H9 (cell line): ENCODE results near the gene TRIM44. TPM values are rescaled to one million over a fixed set of nuclear protein-coding genes. Genes with fewer than 3 reads are reported as not detected.
A peak's percentile ranks its signal among the peaks of the same experiment; 100 is the strongest.

Source experiments
- DNase-seq: peaks from one replicate; pipeline ENCODE4 v3.0.0-alpha.2; 2017
- H2AFZ ChIP-seq: one replicate; pipeline ENCODE4 v1.6.1; 2013; ENCODE audit warnings: mild to moderate bottlenecking, low read length, control low read depth, moderate library complexity
- H2AK5ac ChIP-seq: 2 replicates; pipeline ENCODE4 v1.6.1; 2013; ENCODE audit warnings: low read length, control low read depth, mixed read lengths; ENCODE audit not compliant: insufficient read length
- H2BK120ac ChIP-seq: one replicate; pipeline ENCODE4 v1.6.1; 2013; ENCODE audit warnings: low read depth, mild to moderate bottlenecking, low read length, control low read depth, inconsistent platforms; ENCODE audit not compliant: poor library complexity, severe bottlenecking
- H2BK12ac ChIP-seq: 2 replicates; pipeline ENCODE4 v1.6.1; 2013; ENCODE audit warnings: low read length, control low read depth, mixed read lengths, low read depth; ENCODE audit not compliant: insufficient read length
- H2BK15ac ChIP-seq: 2 replicates; pipeline ENCODE4 v1.6.1; 2013; ENCODE audit warnings: low read depth, low read length, control low read depth
- H2BK20ac ChIP-seq: one replicate; pipeline ENCODE4 v1.6.1; 2013; ENCODE audit warnings: low read depth, mild to moderate bottlenecking, low read length, control low read depth, inconsistent platforms; ENCODE audit not compliant: poor library complexity, severe bottlenecking
- H2BK5ac ChIP-seq: 2 replicates; pipeline ENCODE4 v1.6.1; 2013; ENCODE audit warnings: low read length, control low read depth, mixed read lengths; ENCODE audit not compliant: insufficient read length
- H3K14ac ChIP-seq: 2 replicates; pipeline ENCODE4 v1.6.1; 2013; ENCODE audit warnings: low read length, control low read depth; ENCODE audit not compliant: insufficient read depth
- H3K18ac ChIP-seq: 2 replicates; pipeline ENCODE4 v1.6.1; 2013; ENCODE audit warnings: low read depth, mild to moderate bottlenecking, mixed read lengths, low read length, control low read depth; ENCODE audit not compliant: insufficient read length
- H3K23ac ChIP-seq: 2 replicates; pipeline ENCODE4 v1.6.1; 2013; ENCODE audit warnings: low read length, control low read depth, mixed read lengths, low read depth; ENCODE audit not compliant: insufficient read length
- H3K23me2 ChIP-seq: 2 replicates; pipeline ENCODE4 v1.6.1; 2013; ENCODE audit warnings: low read depth, mild to moderate bottlenecking, mixed read lengths, low read length, control low read depth; ENCODE audit not compliant: insufficient read length, poor library complexity, severe bottlenecking
- H3K27ac ChIP-seq: 2 replicates; pipeline ENCODE4 v1.5.1; 2013; ENCODE audit warnings: low read length, control low read depth, mixed read lengths, low read depth; ENCODE audit not compliant: insufficient read length
- H3K27me3 ChIP-seq: 2 replicates; pipeline ENCODE4 v1.6.1; 2013; ENCODE audit warnings: low read length, control low read depth, inconsistent platforms; ENCODE audit not compliant: insufficient read depth
- H3K4ac ChIP-seq: 2 replicates; pipeline ENCODE4 v1.6.1; 2013; ENCODE audit warnings: low read depth, mild to moderate bottlenecking, control low read depth, inconsistent platforms, low read length, moderate library complexity
- H3K4me1 ChIP-seq: 2 replicates; pipeline ENCODE4 v1.6.1; 2013; ENCODE audit warnings: low read length, control low read depth, inconsistent platforms; ENCODE audit not compliant: insufficient read depth
- H3K4me2 ChIP-seq: 2 replicates; pipeline ENCODE4 v1.6.1; 2013; ENCODE audit warnings: low read length, control low read depth, mixed read lengths; ENCODE audit not compliant: insufficient read length, insufficient read depth
- H3K56ac ChIP-seq: 2 replicates; pipeline ENCODE4 v1.6.1; 2013; ENCODE audit warnings: low read depth, mild to moderate bottlenecking, mixed read lengths, low read length, control low read depth; ENCODE audit not compliant: insufficient read length
- H3K79me1 ChIP-seq: 2 replicates; pipeline ENCODE4 v1.6.1; 2013; ENCODE audit warnings: low read depth, mild to moderate bottlenecking, moderate library complexity, low read length, control low read depth, inconsistent platforms; ENCODE audit not compliant: insufficient read depth, poor library complexity, severe bottlenecking
- H3K79me2 ChIP-seq: 2 replicates; pipeline ENCODE4 v1.6.1; 2013; ENCODE audit warnings: low read length, control low read depth, inconsistent platforms; ENCODE audit not compliant: insufficient read depth
- H3K9ac ChIP-seq: 2 replicates; pipeline ENCODE4 v1.6.1; 2013; ENCODE audit warnings: low read length, control low read depth, mixed read lengths; ENCODE audit not compliant: insufficient read length; ENCODE audit errors: extremely low read depth
- H3K9me3 ChIP-seq: one replicate; pipeline ENCODE4 v1.6.1; 2013; ENCODE audit warnings: low read depth, low read length, inconsistent platforms; ENCODE audit not compliant: control insufficient read depth
- H3T11ph ChIP-seq: one replicate; pipeline ENCODE4 v1.6.1; 2013; ENCODE audit warnings: mild to moderate bottlenecking, low read length, control low read depth, inconsistent platforms
- H4K20me1 ChIP-seq: one replicate; pipeline ENCODE4 v1.6.1; 2013; ENCODE audit not compliant: control insufficient read depth, insufficient read length, insufficient read depth
- H4K5ac ChIP-seq: 2 replicates; pipeline ENCODE4 v1.6.1; 2013; ENCODE audit warnings: low read depth, mild to moderate bottlenecking, mixed read lengths, low read length, control low read depth; ENCODE audit not compliant: insufficient read length
- H4K8ac ChIP-seq: replicated peaks from 2 replicates; pipeline ENCODE4 v1.6.1; 2013; ENCODE audit warnings: low read length, control low read depth, mixed read lengths, low read depth; ENCODE audit not compliant: insufficient read length
- H4K91ac ChIP-seq: 2 replicates; pipeline ENCODE4 v1.6.1; 2013; ENCODE audit warnings: low read depth, mild to moderate bottlenecking, moderate library complexity, mixed read lengths, low read length, control low read depth; ENCODE audit not compliant: insufficient read length
- H3K27ac Mint-ChIP-seq, 3 experiments: 2 replicates in 2 of 3; 3 replicates in 1 of 3; pipeline ENCODE4 v1.8.0; 2020 to 2021; ENCODE audit warnings: mixed read lengths in 3 of 3, mild to moderate bottlenecking in 1 of 3, moderate library complexity in 1 of 3
- H3K27me3 Mint-ChIP-seq: 2 replicates; pipeline ENCODE4 v1.8.0; 2021; ENCODE audit warnings: low read depth, mild to moderate bottlenecking, moderate library complexity, mixed read lengths
- H3K36me3 Mint-ChIP-seq, 3 experiments: 2 replicates in 2 of 3; 3 replicates in 1 of 3; pipeline ENCODE4 v1.8.0; 2020 to 2021; ENCODE audit warnings: low read depth in 3 of 3, mixed read lengths in 3 of 3; ENCODE audit not compliant: insufficient read depth in 1 of 3
- H3K4me1 Mint-ChIP-seq, 2 experiments: 2 replicates each; pipeline ENCODE4 v1.8.0; 2020; ENCODE audit warnings: mixed read lengths in 2 of 2
- H3K4me3 Mint-ChIP-seq, 2 experiments: 2 replicates in 1 of 2; 3 replicates in 1 of 2; pipeline ENCODE4 v1.8.0; 2020 to 2021; ENCODE audit warnings: mild to moderate bottlenecking in 2 of 2, mixed read lengths in 2 of 2, moderate library complexity in 1 of 2
- H3K9me3 Mint-ChIP-seq, 2 experiments: 2 replicates in 1 of 2; 3 replicates in 1 of 2; pipeline ENCODE4 v1.8.0; 2020; ENCODE audit warnings: mild to moderate bottlenecking in 2 of 2, mixed read lengths in 2 of 2, moderate library complexity in 1 of 2
- CTCF ChIP-seq: fragments of 200-600 bp; sonication (generic); conservative IDR thresholded peaks from 3 replicates; pipeline ENCODE4 v1.8.0; 2021; ENCODE audit warnings: antibody characterized with exemption, mild to moderate bottlenecking
- WGBS: extraction: QIAGEN DNeasy Blood & Tissue Kit; methylation state at CpG from one replicate; pipeline ENCODE4 v1.1.7; 2013; ENCODE audit warnings: missing lambda C conversion rate, low lambda C conversion rate, mixed read lengths; ENCODE audit not compliant: insufficient read length; ENCODE audit errors: extremely low coverage; 5-methylcytosine and 5-hydroxymethylcytosine counted together
- total RNA-seq: library from RNA; stranded (reverse); gene quantifications from 2 replicates; pipeline ENCODE4 v1.2.1, GENCODE V29; 2021

Gene TRIM44
- total RNA-seq, 1 experiment from 2014 or later = 37.7 TPM

- no peak overlapping the region for H3K4ac ChIP-seq
- no peak for TF ChIP-seq CTCF
- H3K4me1 ChIP-seq = 0 out of 2 replicates have a peak, but pooled peaks cover 2% of the 10 kb centered on the region
- H4K20me1 ChIP-seq = no peaks in the 10 kb centered on the region
- no peak overlapping the region for H3T11ph ChIP-seq
- H3K14ac ChIP-seq = peak overlapping the region; percentile 45; the same call in 1 of the 2 replicates
- peak overlapping the region; percentile 33 for H3K9ac ChIP-seq
- H4K8ac ChIP-seq = no peak overlapping the region
- DNase-seq = no peak
- Mint-ChIP-seq H3K4me1 (peaks cover 7 to 15% of the 10 kb centered on the region in 2 experiments; a peak in 3 of 4 replicates), H3K9me3 (peaks cover 33 to 40% of the 10 kb centered on the region in 2 experiments), H3K27me3 (peaks cover 56% of the 10 kb centered on the region), H3K4me3 (peak overlapping the region; percentile 73 to 84), H3K27ac (no peak overlapping the region), H3K36me3 (peaks cover 33 to 49% (median 35%) of the 10 kb centered on the region in 3 experiments)
- H2BK12ac ChIP-seq = no peak overlapping the region
- peaks cover 6% of the 10 kb centered on the region; the same call in 1 of the 2 replicates for H3K27me3 ChIP-seq
- no peak overlapping the region for H2BK120ac ChIP-seq
- no peak overlapping the region for H3K23ac ChIP-seq
- H3K4me2 ChIP-seq = peak overlapping the region; percentile 97
- H3K27ac ChIP-seq = no peak overlapping the region
- H3K9me3 ChIP-seq = no peaks in the 10 kb centered on the region
- H2BK15ac ChIP-seq = no peak overlapping the region
- H3K79me2 ChIP-seq = peaks cover 3% of the 10 kb centered on the region; the same call in 1 of the 2 replicates
- H2BK20ac ChIP-seq = no peak overlapping the region
- no peak overlapping the region for H2BK5ac ChIP-seq
- no peaks in the 10 kb centered on the region for H3K79me1 ChIP-seq
- peak overlapping the region; percentile 1 for H3K18ac ChIP-seq
- 100% methylated on average over 2 of the region's 10 CpGs for WGBS
- H3K23me2 ChIP-seq = peaks cover 14% of the 10 kb centered on the region
- H4K5ac ChIP-seq = no peak overlapping the region
- no peak overlapping the region for H2AK5ac ChIP-seq
- no peak overlapping the region for H2AFZ ChIP-seq
- H4K91ac ChIP-seq = no peak overlapping the region
- H3K56ac ChIP-seq = no peak overlapping the region
Observed at GRCh38 chr11:35663408-35663702, 780 bp downstream of the TRIM44 start.
